HG03439 (cell line): ENCODE data around the gene ATRN.

Source experiments
- ATAC-seq: cut with Tn5 transposase; IDR thresholded peaks from one replicate; pipeline ENCODE4 v1.9.1; 2021; ENCODE audit warnings: mild to moderate bottlenecking, moderate library complexity; ENCODE audit not compliant: unreplicated experiment

ATRN gene

DNA sequence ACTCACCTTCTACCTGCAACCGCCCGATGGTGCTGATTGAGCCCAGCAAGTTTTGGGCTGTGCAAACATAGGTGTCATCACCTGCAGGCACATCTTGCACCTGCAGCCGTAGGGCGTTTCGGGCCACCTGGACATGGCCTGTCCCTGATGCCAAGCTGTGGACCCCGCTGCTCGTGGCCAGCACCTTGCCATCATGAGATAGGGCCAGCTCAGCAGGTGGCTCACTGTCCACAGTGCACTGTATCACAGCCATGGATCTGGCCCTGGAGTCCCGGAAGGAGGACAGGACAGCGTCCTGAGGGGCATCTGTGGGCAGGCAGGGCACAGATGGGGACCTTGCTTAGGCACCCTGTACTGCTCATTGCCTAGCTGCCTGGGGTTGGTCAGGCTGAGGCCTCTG, 221.1 kb downstream of the ATRN start:
- ATAC-seq = no peak

DNA sequence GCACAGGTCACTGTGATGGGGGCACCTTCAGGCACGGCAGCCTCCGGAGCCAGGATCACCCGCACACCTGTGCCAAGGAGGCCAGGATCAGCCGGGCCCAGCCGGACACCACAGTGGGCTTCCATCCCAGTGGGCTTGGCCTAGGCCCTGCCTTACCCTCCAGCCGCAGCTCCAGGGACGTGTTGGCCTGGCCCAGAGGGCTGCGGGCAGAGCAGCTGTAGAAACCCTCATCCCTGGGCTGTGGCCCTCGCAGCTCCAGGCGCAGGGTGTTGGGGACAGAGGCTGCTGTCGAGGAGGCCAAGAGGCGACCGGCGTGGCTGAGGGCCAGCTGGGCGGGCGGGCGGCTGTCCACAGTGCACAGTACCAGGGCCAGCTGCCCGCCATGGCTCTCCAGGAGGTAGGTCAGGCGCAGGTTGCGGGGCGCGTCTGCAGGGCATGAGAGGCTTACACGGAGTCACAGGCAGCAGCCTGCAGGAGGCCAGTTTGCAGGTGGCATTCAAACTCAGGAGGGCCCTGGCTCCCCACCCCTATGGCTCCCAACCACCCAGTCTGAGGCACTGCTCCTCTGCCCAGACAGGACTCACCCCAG, 222.0 kb downstream of the ATRN start:
- ATAC-seq = no peak

DNA sequence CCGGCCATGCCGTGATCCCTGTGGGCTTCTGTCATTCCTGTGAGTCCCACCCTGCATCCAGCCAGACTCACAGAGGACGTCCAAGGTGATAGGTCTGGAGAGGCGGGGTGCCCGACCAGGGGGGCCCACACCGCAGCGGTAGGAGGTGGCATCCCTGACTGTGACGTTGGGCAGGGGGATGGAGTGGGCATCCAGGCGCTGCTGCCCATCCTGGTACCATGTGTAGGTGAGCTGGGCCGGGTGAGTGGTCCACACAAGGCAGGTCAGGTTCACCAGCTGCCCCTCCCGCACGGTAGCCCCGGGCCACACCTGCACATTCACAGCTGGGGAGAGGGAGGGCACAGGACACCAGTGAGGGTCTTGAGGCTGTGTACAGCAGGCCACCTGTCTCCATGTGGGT, 222.6 kb downstream of the ATRN start:
- no peak for ATAC-seq

DNA sequence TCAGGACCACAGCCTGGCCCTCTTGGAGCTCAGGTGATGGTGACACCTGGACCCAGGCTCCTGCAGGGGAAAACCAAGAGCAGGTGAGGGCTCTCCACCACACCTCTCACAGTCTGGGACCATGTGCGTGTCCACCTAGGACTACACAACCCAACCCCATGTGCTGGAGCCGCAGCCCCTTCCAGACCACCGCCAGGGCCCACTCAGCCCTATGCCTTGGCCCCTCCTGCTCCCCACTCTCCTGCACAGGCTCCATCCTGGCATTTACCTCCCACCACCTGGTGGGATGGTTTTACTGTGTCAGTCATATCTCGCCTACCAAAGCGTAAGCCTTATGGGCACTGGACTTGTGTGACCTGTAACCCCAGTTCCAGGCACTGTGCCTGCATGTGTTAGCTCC, 224.0 kb downstream of the ATRN start:
- ATAC-seq = no peak

DNA sequence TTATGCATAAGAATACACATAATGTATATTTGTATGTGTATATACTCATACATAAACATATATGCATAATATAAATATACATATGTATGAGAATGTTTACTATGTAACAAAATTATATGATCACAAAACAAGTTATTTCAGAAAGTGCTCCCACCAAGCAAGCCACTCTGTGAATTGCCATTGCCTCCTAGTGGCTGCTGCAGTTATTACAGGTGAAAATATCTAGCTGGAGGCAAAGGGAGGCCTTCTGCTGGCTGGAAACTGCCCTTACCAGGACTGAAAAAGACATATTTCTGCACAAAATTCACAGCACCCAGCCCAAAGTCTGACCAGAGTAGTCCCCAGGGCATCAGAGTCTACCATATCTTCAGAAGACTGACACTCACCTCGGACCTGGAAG, 225.4 kb downstream of the ATRN start:
- ATAC-seq = no peak

DNA sequence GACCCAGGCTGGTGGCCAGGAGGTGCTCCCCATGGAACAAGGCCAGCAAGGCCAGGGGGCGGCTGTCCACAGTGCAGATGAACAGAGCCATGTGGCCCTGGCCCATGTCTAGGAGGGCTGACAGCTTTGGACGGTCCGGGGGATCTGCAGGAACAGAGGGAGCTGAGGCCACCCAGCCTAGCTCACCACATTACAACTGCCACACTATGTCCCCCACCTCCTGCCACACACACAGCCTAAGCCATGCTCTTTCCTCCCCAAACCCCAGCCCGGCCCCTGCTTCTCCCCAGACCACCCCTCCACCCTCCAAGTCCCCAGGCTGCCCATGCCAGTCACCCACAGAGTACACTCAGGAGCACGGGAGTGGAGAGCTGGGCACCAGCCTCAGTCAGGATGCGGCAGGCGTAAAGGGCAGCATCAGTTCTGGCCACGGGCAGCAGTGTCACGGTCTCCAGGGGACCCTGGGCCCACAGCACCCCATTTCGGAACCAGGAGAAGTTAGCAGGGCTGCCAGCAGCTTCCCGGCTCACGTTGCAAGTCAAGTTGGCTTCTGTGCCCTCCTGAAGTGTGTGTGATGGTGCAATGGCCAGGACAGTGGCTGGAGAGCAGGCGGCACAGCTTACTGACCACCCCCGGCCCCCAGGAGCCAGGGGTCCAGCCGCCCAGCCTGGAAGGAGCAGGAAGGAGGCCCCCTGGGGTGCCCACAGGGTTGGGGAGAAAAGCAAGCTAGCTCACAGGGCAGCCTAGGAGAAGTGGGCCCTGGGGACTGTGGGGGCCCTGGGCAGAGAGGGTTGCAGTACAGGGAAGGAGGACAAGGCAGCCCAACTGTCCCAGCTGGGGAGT, 226.1 kb downstream of the ATRN start:
- ATAC-seq = no peak

DNA sequence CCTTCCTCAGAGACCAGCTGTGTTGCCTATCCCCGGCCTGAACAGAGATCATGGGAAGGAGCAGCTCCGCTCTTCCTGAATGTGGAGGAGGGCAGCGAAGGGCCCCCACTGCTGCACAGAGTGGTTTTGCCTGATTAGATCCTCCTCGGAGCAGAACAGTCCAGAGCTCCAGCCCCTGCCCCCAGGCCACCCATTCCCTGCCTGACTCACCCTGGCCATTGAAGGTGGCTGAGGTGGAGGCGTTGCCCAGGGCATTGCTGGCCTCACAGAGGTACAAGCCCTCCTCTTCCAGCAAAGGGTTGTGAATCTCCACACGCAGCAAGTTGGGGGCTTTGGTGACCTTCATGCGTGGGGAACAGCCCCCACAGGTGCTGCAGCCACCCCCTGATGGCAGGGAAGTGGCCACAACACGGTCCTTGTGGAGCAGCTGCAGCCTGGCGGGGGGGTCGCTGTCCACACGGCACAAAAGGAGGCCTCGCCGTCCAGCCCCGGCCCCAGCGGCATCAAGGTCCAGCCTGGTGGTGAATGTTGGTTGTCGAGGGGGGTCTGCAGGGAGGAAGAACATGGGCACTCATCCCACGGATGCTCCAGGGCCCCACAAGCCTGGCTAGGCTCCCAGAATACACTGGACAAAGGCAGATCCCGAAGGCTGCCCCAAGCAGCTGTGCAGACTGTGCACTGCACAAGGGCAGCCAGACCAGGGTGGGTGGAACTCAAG, 226.9 kb downstream of the ATRN start:
- ATAC-seq = no peak

DNA sequence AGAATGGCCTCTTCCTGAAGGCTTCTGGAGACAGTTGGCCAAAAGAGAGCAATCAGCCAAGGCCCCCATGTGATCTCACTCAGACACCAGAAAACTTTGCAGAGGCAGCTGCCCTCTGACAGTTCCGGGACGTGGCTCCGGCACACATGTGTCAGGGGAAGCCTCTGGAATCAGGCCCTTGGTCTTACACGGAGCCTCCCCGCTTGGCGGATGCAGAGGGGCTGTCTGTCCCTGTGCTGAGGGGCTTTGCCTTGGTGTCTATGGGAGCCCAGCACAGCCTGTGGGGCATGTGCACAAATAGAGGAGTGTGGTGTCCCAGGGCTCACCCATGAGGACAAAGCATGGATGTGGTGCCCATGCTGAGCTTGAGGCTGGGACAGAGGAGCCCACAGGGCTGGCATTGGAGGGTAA, 227.8 kb downstream of the ATRN start:
- ATAC-seq = no peak

DNA sequence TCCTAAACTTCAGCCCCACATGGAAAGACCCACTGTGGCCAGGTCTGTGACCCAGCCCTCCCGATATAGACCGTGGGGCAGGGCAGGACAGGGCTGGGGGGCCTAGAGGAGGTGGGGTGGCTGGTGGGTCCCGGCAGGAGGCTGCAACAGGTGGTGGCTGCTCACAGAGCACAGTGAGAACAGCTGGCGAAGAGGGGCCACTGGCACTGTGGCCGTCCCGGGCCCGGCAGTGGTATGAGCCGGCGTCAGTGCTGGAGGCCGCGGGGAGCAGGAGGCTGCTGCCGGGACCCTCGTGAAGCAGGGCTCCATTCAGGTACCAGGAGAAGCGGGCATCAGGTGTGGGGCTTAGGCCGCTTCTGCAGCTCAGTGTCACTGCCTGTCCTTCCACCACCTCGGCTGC, 228.2 kb downstream of the ATRN start:
- no peak for ATAC-seq
